ENCODE data around the gene TRAM1L1. TPM values are rescaled to one million over a fixed set of nuclear protein-coding genes. Genes with fewer than 3 reads are reported as not detected.

TRAM1L1 gene
- 1 to 10 TPM in 2 of 4 donors, under 1 TPM in 2; 0.24 to 2.0 (median 0.97) TPM for total RNA-seq

- ATAC-seq (ENCODE audit: low FRiP score) (peak; percentile 73), DNase-seq (ENCODE audit: low spot score) (no peak)
- TF ChIP-seq, protein P1, sequence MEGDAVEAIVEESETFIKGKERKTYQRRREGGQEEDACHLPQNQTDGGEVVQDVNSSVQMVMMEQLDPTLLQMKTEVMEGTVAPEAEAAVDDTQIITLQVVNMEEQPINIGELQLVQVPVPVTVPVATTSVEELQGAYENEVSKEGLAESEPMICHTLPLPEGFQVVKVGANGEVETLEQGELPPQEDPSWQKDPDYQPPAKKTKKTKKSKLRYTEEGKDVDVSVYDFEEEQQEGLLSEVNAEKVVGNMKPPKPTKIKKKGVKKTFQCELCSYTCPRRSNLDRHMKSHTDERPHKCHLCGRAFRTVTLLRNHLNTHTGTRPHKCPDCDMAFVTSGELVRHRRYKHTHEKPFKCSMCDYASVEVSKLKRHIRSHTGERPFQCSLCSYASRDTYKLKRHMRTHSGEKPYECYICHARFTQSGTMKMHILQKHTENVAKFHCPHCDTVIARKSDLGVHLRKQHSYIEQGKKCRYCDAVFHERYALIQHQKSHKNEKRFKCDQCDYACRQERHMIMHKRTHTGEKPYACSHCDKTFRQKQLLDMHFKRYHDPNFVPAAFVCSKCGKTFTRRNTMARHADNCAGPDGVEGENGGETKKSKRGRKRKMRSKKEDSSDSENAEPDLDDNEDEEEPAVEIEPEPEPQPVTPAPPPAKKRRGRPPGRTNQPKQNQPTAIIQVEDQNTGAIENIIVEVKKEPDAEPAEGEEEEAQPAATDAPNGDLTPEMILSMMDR (IDR thresholded peaks at IDR 0.05), result no peak
Observed at GRCh38 chr4:117084866-117085701, at the start of gene TRAM1L1. TRAM1L1 (minus strand) TSS chr4:117085576; CDS start chr4:117085393, 183 bp downstream.

DNA sequence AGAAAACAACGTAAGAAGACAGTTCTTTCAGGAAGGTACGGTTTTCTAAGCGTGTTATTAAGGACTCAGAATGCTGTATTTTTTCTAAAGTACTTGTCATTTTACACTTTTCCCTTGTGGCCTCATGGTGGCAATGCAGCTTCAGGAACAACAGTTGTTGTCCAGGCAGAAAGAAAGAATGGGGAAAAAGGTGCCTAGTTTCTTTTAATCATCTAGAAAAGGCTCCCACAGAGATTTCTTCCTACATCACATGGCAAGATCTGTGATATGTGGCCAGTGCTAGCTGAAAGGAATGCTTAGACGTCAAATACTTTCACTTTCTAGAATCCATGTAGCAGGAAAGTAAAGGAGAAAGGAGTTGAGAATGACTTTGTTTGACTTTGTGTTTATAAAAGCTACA, 49.0 kb upstream of the TRAM1L1 start:
- TF ChIP-seq, protein P1 (IDR thresholded peaks at IDR 0.05), result no peak
- ATAC-seq (ENCODE audit: low FRiP score), result no peak

DNA sequence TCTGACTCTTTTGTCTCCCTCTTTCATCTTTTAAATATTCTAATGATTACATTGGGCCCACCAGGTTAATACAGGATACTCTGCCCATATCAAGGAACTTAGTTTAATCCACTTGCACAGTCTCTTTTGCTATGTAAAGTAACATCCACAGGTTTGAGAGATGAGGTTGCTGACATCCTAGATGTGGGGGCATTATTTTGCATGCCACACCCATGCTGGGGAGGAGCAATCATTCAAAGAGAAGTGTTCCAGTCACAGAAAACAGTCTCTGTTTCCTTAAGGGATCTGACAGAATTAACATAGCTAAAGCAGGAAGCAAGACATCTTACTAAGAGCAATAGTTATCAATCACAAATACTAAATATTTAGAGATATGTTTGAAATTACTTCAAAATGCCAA, 11.5 kb upstream of the TRAM1L1 start:
- DNase-seq (ENCODE audit: low spot score), result no peak
- no peak for ATAC-seq (ENCODE audit: low FRiP score)
- TF ChIP-seq, protein P1 (IDR thresholded peaks at IDR 0.05), result no peak

More for the DNA sequence above, 49.0 kb upstream of the TRAM1L1 start:
- no peak for DNase-seq (ENCODE audit: low spot score)

DNA sequence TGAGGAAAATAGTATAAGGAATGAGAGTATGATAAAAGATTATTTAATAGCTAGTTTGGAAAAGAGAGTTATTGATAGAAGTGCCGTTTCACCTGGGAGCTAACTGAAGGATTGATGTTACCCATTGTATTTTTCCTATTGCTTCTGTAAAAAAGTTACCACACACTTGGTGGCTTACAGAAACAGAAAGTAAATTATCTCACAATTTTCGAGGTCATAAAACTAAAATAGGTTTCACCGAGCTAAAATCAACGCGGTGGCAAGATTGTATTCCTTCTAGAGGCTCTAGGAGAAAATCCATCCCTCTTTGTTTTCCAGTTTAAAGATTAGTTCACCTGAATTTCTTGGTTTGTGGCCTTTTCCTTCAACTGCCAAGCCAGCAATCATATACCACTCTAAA, 11.1 kb upstream of the TRAM1L1 start:
- TF ChIP-seq, protein P1 (IDR thresholded peaks at IDR 0.05), result no peak
- DNase-seq (ENCODE audit: low spot score), result no peak
- ATAC-seq (ENCODE audit: low FRiP score), result no peak

- ATAC-seq (ENCODE audit: low FRiP score) (no peak), DNase-seq (ENCODE audit: low spot score) (no peak)
- TF ChIP-seq, protein P1 (IDR thresholded peaks at IDR 0.05), result no peak
Observed at GRCh38 chr4:117093571-117093970, 8.2 kb upstream of the TRAM1L1 start.

GRCh38 chr4:117077760-117078159, 7.6 kb downstream of the TRAM1L1 start:
- TF ChIP-seq, protein P1 (IDR thresholded peaks at IDR 0.05), result no peak
- no peak for ATAC-seq (ENCODE audit: low FRiP score)
- DNase-seq (ENCODE audit: low spot score), result no peak

- TF ChIP-seq, protein P1 (IDR thresholded peaks at IDR 0.05), result no peak
- ATAC-seq (ENCODE audit: low FRiP score) (no peak), DNase-seq (ENCODE audit: low spot score) (no peak)
Observed at GRCh38 chr4:117068120-117068519, 17.3 kb downstream of the TRAM1L1 start.

Measured in omental fat pad (tissue), 4 donors.